Measurements from ENCODE around the gene SH3RF2.

GRCh38 chr5:146073239-146073900 lies 137.0 kb downstream of the SH3RF2 start:
- TF ChIP-seq CHCHD3 (CRISPR knock-in tag; IDR thresholded peaks at IDR 0.05) (no peak), SNIP1 (IDR thresholded peaks at IDR 0.05; ENCODE audit: low read depth) (no peak), MEF2A (IDR thresholded peaks at IDR 0.05; ENCODE audit: control insufficient read depth, low read depth, low read length) (no peak), ESRRA (IDR thresholded peaks at IDR 0.05; ENCODE audit: borderline replicate concordance, low read depth) (no peak)

All from K562 (cell line).